ENCODE data around the gene DIS3L2. TPM values are rescaled to one million over a fixed set of nuclear protein-coding genes. Genes with fewer than 3 reads are reported as not detected.

The DIS3L2 gene
- total RNA-seq, 1 donor from 2014 or later, result 11.8 TPM

DNA sequence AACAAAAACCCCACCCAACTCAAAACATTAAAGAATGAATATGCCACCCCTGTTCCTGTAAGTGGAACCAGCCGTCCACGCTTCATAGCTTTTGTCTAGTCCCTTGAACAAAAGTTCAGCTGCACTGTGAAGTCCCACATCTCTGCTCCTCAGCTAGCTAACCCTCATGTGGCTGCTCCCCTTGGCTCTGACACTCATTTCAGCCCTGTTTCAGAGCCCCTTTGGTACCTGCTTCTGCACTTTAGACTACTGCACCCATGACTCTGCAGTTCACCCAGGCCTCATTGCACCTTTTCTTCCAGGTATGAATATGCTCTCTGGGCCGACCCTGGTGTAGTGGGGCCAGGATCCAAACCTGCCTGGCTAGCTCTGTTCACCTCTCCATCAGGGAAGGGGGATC, 155.3 kb downstream of the DIS3L2 start:
- no peak for FAIRE-seq
- DNase-seq (ENCODE audit: low read depth), result no peak
- no peaks in the 10 kb centered on the region for H3K27me3 ChIP-seq (ENCODE audit: control insufficient read depth, insufficient read depth, low read length)
- no peak overlapping the region for H3K4me3 ChIP-seq (ENCODE audit: low read depth, low read length)
- no peaks in the 10 kb centered on the region for H3K36me3 ChIP-seq (ENCODE audit: control insufficient read depth, insufficient read depth, low read length)
- TF ChIP-seq, protein P1, sequence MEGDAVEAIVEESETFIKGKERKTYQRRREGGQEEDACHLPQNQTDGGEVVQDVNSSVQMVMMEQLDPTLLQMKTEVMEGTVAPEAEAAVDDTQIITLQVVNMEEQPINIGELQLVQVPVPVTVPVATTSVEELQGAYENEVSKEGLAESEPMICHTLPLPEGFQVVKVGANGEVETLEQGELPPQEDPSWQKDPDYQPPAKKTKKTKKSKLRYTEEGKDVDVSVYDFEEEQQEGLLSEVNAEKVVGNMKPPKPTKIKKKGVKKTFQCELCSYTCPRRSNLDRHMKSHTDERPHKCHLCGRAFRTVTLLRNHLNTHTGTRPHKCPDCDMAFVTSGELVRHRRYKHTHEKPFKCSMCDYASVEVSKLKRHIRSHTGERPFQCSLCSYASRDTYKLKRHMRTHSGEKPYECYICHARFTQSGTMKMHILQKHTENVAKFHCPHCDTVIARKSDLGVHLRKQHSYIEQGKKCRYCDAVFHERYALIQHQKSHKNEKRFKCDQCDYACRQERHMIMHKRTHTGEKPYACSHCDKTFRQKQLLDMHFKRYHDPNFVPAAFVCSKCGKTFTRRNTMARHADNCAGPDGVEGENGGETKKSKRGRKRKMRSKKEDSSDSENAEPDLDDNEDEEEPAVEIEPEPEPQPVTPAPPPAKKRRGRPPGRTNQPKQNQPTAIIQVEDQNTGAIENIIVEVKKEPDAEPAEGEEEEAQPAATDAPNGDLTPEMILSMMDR (IDR thresholded peaks at IDR 0.05; ENCODE audit: insufficient read depth, low read length, severe bottlenecking), result no peak

DNA sequence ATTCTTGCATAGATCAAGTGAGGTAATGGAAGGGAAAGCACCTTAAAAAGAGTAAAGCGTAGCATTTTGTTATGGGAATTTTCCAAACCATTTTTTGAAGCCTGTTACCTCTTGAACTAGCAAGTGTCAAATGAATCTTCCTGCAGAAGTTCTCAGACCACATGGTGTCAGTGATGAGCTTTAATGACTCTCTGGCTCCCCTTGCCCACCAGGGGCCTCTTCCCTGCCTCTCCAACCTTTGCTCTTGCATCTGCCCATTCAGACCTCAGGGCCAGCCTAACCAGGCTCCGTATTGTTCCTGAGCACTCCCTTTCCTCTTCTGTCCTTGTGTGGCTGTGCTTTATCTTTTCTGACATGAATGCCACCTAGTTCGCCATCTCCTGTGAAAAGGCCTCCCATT, 155.9 kb downstream of the DIS3L2 start:
- TF ChIP-seq, protein P1 (IDR thresholded peaks at IDR 0.05; ENCODE audit: insufficient read depth, low read length, severe bottlenecking), result no peak
- no peak for DNase-seq (ENCODE audit: low read depth)
- H3K4me3 ChIP-seq (ENCODE audit: low read depth, low read length), result no peak overlapping the region
- no peak for FAIRE-seq
- H3K27me3 ChIP-seq (ENCODE audit: control insufficient read depth, insufficient read depth, low read length), result no peaks in the 10 kb centered on the region
- H3K36me3 ChIP-seq (ENCODE audit: control insufficient read depth, insufficient read depth, low read length), result no peaks in the 10 kb centered on the region

DNA sequence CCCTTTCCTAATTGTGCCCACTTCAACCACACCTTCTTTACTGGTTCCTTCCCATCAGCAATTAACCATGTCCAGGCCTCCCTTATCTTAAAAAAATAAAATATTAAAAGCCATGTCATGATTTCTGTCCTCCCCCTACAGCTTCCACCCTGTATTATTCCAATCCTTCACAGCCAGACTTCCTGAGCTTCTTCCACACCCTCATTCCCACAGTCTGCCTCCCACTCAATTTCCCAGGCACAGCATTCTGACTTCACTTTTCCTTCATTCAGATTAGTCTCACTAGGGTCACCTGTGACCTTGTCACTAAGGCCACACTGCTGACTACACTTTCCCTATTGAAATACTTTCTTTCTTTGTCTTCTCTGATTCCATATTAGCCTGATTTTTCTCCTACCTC, 159.4 kb downstream of the DIS3L2 start:
- Histone ChIP-seq H3K36me3 (ENCODE audit: control insufficient read depth, insufficient read depth, low read length) (no peaks in the 10 kb centered on the region), H3K27me3 (ENCODE audit: control insufficient read depth, insufficient read depth, low read length) (no peaks in the 10 kb centered on the region), H3K4me3 (ENCODE audit: low read depth, low read length) (no peak overlapping the region)
- DNase-seq (ENCODE audit: low read depth) (no peak), FAIRE-seq (no peak)
- TF ChIP-seq, protein P1 (IDR thresholded peaks at IDR 0.05; ENCODE audit: insufficient read depth, low read length, severe bottlenecking), result no peak

DNA sequence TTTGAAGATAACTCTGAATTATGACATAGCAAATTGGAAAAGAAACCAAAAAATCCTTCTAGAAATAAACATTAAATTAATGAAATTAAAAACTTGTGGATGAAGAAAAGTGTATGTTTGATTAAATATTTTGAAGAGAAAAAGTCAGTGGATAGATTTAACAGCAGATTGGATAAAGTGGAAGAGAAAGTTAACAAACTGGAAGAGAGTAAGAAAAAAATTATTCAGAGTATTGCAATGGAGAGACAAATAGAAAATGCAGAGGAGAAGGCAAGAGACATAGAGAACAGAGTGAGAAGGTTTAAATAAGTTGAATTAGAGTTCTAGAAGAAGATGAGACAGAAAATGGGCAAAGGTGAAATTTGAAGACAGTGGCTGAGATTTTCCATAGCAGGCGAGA, 162.8 kb downstream of the DIS3L2 start:
- no peak overlapping the region for H3K4me3 ChIP-seq (ENCODE audit: low read depth, low read length)
- no peaks in the 10 kb centered on the region for H3K27me3 ChIP-seq (ENCODE audit: control insufficient read depth, insufficient read depth, low read length)
- H3K36me3 ChIP-seq (ENCODE audit: control insufficient read depth, insufficient read depth, low read length), result no peaks in the 10 kb centered on the region
- no peak for DNase-seq (ENCODE audit: low read depth)
- TF ChIP-seq, protein P1 (IDR thresholded peaks at IDR 0.05; ENCODE audit: insufficient read depth, low read length, severe bottlenecking), result no peak
- no peak for FAIRE-seq

DNA sequence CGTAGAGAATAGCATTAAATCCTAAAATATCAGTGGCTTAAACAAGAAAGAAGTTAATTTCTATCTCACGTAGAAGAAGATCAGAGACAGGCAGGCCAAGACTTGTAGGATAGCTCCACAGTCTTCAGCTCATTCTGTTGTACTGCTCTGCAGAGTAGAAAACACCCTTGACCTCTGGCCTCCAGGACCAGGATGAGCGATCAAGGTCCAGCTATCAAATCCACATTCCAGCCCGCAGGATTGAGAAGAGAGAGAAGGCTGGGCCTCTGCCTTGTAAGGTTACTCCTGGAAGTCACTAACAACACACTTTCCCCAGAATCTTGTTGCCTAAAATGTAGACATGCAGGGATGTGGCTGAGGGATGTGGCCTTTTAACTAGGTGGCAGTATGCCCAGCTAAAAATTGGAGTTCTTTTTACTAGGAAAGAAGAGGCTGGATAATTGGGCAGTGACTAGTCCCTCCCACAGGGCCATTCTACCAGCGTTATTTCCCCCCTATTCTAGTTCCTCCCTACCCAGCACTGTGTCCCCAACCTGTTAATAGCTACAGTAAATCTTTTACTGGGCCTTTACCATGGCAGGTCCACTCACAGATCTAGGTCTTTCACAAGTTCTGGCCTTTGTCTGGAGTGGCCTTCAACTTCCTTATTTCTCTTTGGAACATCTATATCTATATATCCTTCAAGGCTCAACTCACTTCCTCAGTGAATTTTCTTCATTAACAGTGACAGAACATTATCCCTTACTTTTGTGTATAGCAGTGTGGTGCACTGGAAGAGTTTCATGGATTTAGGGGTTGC, 165.0 kb downstream of the DIS3L2 start:
- no peaks in the 10 kb centered on the region for H3K36me3 ChIP-seq (ENCODE audit: control insufficient read depth, insufficient read depth, low read length)
- DNase-seq (ENCODE audit: low read depth), result no peak
- TF ChIP-seq, protein P1 (IDR thresholded peaks at IDR 0.05; ENCODE audit: insufficient read depth, low read length, severe bottlenecking), result no peak
- no peak overlapping the region for H3K4me3 ChIP-seq (ENCODE audit: low read depth, low read length)
- no peaks in the 10 kb centered on the region for H3K27me3 ChIP-seq (ENCODE audit: control insufficient read depth, insufficient read depth, low read length)
- FAIRE-seq, result no peak

DNA sequence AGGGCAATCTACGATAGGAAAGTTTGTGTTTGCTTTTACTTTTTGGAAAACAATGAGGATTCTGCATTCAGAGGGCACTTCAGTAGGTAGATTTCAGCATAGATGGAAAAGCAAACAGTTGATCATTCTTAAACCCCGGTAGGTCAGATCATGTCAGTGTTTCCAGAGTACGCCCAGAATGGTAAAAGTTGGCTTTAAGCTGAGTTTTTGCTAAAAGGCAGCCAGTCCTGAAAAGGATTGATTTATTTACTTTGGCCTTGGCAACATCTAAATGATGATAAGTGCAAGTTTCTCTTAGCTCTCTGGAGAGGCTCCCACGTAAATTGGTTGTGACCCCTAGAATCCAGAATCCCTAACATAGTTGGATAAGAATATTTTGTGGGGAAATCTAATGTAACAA, 168.0 kb downstream of the DIS3L2 start:
- no peak overlapping the region for H3K4me3 ChIP-seq (ENCODE audit: low read depth, low read length)
- H3K36me3 ChIP-seq (ENCODE audit: control insufficient read depth, insufficient read depth, low read length), result peaks cover 2% of the 10 kb centered on the region
- TF ChIP-seq, protein P1 (IDR thresholded peaks at IDR 0.05; ENCODE audit: insufficient read depth, low read length, severe bottlenecking), result no peak
- no peak for DNase-seq (ENCODE audit: low read depth)
- FAIRE-seq, result no peak
- H3K27me3 ChIP-seq (ENCODE audit: control insufficient read depth, insufficient read depth, low read length), result no peaks in the 10 kb centered on the region

Data from bronchial epithelial cell (primary cell).